ENCODE measurements around the gene CCSER1. TPM values are rescaled to one million over a fixed set of nuclear protein-coding genes. Genes with fewer than 3 reads are reported as not detected.

CCSER1 gene
- total RNA-seq, 1 experiment from 2014 or later: 4.1 TPM

DNA sequence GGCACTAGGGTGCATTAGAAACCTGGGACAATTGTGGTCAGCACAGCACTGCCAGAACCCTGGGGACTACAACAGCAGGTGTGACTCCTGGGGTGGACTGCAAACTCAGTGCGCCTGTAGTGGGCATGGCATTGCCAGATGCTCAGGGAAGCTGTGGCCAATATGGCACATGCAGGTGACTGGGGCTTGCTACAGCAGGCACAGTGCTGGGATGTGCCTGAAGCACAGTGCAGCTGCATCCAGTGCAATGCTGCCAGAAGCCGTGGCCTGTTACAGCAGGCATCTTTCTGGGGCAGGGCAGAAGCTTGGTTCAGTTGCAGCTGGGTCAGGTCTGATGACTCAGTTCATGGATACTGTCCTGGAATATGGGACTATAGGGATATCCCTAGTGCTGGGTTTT, 445.8 kb downstream of the CCSER1 start:
- POLR2A ChIA-PET: no interaction called here
- no TSS peak for BruUV-seq (replicated peaks)
- DNase-seq: no peak
- no peak overlapping the region for H3K4me3 Mint-ChIP-seq (ENCODE audit: unreplicated experiment)
- TF ChIP-seq, protein P1, sequence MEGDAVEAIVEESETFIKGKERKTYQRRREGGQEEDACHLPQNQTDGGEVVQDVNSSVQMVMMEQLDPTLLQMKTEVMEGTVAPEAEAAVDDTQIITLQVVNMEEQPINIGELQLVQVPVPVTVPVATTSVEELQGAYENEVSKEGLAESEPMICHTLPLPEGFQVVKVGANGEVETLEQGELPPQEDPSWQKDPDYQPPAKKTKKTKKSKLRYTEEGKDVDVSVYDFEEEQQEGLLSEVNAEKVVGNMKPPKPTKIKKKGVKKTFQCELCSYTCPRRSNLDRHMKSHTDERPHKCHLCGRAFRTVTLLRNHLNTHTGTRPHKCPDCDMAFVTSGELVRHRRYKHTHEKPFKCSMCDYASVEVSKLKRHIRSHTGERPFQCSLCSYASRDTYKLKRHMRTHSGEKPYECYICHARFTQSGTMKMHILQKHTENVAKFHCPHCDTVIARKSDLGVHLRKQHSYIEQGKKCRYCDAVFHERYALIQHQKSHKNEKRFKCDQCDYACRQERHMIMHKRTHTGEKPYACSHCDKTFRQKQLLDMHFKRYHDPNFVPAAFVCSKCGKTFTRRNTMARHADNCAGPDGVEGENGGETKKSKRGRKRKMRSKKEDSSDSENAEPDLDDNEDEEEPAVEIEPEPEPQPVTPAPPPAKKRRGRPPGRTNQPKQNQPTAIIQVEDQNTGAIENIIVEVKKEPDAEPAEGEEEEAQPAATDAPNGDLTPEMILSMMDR (IDR thresholded peaks at IDR 0.05; ENCODE audit: insufficient read depth in 1 of 2, low read depth in 1 of 2, low read length in 1 of 2, severe bottlenecking in 1 of 2, unreplicated experiment in 1 of 2): no peak
- Histone ChIP-seq H3K4me3 (ENCODE audit: low read depth, low read length) (no peak overlapping the region), H3K4me1 (no peaks in the 10 kb centered on the region), H3K36me3 (ENCODE audit: control insufficient read depth, insufficient read depth, low read length) (no peaks in the 10 kb centered on the region), H3K9me3 (no peaks in the 10 kb centered on the region), H3K27me3 (replicated peaks; ENCODE audit: control insufficient read depth, insufficient read depth, low read length) (no peaks in the 10 kb centered on the region)
- H3K9me3 Mint-ChIP-seq (ENCODE audit: unreplicated experiment): no peaks in the 10 kb centered on the region
- H3K27me3 Mint-ChIP-seq (ENCODE audit: insufficient read depth, unreplicated experiment): no peaks in the 10 kb centered on the region
- H3K4me1 Mint-ChIP-seq (ENCODE audit: low read depth, unreplicated experiment): no peaks in the 10 kb centered on the region
- H3K27ac Mint-ChIP-seq (ENCODE audit: unreplicated experiment): no peak overlapping the region
- intact Hi-C loops (cut with micrococcal nuclease; ENCODE audit: unreplicated experiment): no loop called here
- no peaks in the 10 kb centered on the region for H3K36me3 Mint-ChIP-seq (ENCODE audit: insufficient read depth, unreplicated experiment)
- CTCF ChIA-PET: interaction anchor here (0.5 kb wide), 1 partner anchor 37 kb away, joined by 11 read pairs; no protein-coding TSS in a partner anchor

DNA sequence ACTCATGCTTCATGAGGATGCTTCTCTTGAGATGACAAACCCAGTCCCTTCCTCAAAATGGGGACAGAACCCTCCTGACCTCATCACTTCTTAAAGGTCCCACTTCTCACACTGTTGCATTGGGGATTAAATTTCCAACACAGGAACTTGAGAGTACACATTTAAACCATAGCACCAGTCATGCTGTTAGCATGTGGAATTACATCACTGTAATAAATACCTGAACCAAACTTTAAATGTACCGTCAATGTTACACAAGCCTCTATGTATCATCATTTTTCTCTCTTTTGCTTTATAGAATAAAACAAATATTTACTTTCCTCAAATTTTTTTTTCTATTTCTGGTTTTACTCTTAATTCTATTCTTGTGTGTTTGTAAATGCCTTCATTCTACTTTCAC, 448.2 kb downstream of the CCSER1 start:
- no TSS peak for BruUV-seq (replicated peaks)
- CTCF ChIA-PET: no interaction called here
- intact Hi-C loops (cut with micrococcal nuclease; ENCODE audit: unreplicated experiment): no loop called here

DNA sequence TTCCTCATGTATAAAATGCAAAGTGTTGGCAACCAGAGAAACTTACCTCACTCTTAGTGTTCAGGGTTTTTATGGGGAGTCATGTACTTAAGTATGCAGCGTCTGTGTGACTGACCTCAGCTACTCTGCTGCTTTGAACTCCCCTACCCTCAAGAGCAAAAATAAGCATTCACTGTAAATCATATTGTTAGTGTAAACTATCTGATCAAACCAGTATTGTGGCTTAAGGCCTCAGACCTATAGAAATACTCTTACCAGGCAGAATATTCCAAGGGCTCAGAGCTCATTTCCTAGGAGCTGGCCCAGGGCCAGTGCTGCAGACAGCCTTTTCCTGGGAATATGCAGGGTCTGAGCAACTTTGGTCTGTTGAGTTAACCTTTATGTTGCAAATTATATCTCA, 453.1 kb downstream of the CCSER1 start:
- intact Hi-C loops (cut with micrococcal nuclease; ENCODE audit: unreplicated experiment): no loop called here
- Mint-ChIP-seq H3K27ac (ENCODE audit: unreplicated experiment) (no peak overlapping the region), H3K36me3 (ENCODE audit: insufficient read depth, unreplicated experiment) (no peaks in the 10 kb centered on the region), H3K27me3 (ENCODE audit: insufficient read depth, unreplicated experiment) (no peaks in the 10 kb centered on the region), H3K9me3 (ENCODE audit: unreplicated experiment) (no peaks in the 10 kb centered on the region), H3K4me1 (ENCODE audit: low read depth, unreplicated experiment) (no peaks in the 10 kb centered on the region), H3K4me3 (ENCODE audit: unreplicated experiment) (no peak overlapping the region)
- ChIA-PET POLR2A (no interaction called here), CTCF (no interaction called here)
- Histone ChIP-seq H3K4me1 (no peaks in the 10 kb centered on the region), H3K36me3 (ENCODE audit: control insufficient read depth, insufficient read depth, low read length) (no peaks in the 10 kb centered on the region), H3K9me3 (no peaks in the 10 kb centered on the region), H3K4me3 (ENCODE audit: low read depth, low read length) (no peak overlapping the region), H3K27me3 (replicated peaks; ENCODE audit: control insufficient read depth, insufficient read depth, low read length) (no peaks in the 10 kb centered on the region)
- BruUV-seq (replicated peaks): no TSS peak
- TF ChIP-seq, protein P1 (IDR thresholded peaks at IDR 0.05; ENCODE audit: insufficient read depth in 1 of 2, low read depth in 1 of 2, low read length in 1 of 2, severe bottlenecking in 1 of 2, unreplicated experiment in 1 of 2): no peak
- no peak for DNase-seq

More for the DNA sequence above, 448.2 kb downstream of the CCSER1 start:
- H3K4me3 ChIP-seq (ENCODE audit: low read depth, low read length): no peak overlapping the region
- Mint-ChIP-seq H3K9me3 (ENCODE audit: unreplicated experiment) (no peaks in the 10 kb centered on the region), H3K27me3 (ENCODE audit: insufficient read depth, unreplicated experiment) (no peaks in the 10 kb centered on the region), H3K4me3 (ENCODE audit: unreplicated experiment) (no peak overlapping the region), H3K27ac (ENCODE audit: unreplicated experiment) (no peak overlapping the region), H3K36me3 (ENCODE audit: insufficient read depth, unreplicated experiment) (no peaks in the 10 kb centered on the region), H3K4me1 (ENCODE audit: low read depth, unreplicated experiment) (no peaks in the 10 kb centered on the region)
- POLR2A ChIA-PET: no interaction called here
- TF ChIP-seq, protein P1 (IDR thresholded peaks at IDR 0.05; ENCODE audit: insufficient read depth in 1 of 2, low read depth in 1 of 2, low read length in 1 of 2, severe bottlenecking in 1 of 2, unreplicated experiment in 1 of 2): no peak
- no peaks in the 10 kb centered on the region for H3K9me3 ChIP-seq
- no peaks in the 10 kb centered on the region for H3K27me3 ChIP-seq (replicated peaks; ENCODE audit: control insufficient read depth, insufficient read depth, low read length)
- H3K4me1 ChIP-seq: no peaks in the 10 kb centered on the region
- DNase-seq: no peak
- H3K36me3 ChIP-seq (ENCODE audit: control insufficient read depth, insufficient read depth, low read length): no peaks in the 10 kb centered on the region

Measured in Caco-2 (cell line).